ENCODE data around the gene BORCS8.

DNA sequence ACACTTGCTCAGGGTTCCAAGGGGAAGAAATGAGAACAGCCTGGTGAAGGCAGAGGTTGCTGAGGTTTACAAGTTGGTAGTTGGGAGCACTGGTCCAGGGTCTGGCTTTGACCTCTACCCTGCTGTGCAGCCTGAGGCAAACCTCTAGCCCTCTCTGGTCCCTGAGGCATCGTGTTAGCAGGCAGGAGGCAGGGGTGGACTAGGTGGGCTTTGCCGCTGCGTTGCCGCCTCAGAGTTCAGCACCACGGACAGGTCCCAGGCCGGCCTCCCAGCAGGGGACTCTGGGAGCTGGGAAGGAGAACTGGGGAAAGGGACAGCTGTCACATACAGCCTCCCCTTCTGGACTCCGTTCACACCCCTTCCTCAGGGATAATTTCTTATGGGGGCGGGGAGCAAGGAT, 22.9 kb upstream of the BORCS8 start:
- TF ChIP-seq, protein P1, sequence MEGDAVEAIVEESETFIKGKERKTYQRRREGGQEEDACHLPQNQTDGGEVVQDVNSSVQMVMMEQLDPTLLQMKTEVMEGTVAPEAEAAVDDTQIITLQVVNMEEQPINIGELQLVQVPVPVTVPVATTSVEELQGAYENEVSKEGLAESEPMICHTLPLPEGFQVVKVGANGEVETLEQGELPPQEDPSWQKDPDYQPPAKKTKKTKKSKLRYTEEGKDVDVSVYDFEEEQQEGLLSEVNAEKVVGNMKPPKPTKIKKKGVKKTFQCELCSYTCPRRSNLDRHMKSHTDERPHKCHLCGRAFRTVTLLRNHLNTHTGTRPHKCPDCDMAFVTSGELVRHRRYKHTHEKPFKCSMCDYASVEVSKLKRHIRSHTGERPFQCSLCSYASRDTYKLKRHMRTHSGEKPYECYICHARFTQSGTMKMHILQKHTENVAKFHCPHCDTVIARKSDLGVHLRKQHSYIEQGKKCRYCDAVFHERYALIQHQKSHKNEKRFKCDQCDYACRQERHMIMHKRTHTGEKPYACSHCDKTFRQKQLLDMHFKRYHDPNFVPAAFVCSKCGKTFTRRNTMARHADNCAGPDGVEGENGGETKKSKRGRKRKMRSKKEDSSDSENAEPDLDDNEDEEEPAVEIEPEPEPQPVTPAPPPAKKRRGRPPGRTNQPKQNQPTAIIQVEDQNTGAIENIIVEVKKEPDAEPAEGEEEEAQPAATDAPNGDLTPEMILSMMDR (IDR thresholded peaks at IDR 0.05), result no peak
- TF ChIP-seq EP300 (IDR thresholded peaks at IDR 0.05), result no peak

All from tibial nerve (tissue), 4 donors.